IMR-90 (cell line): ENCODE measurements around the gene FBH1.

Experiments
- BHLHE40 ChIP-seq: fragments of 150-350 bp; IDR thresholded peaks from 2 replicates; pipeline ENCODE4 v1.6.1; 2016; ENCODE audit warnings: mild to moderate bottlenecking, low read depth, low read length
- CHD1 ChIP-seq: IDR thresholded peaks from 2 replicates; pipeline ENCODE4 v1.6.1; 2012; ENCODE audit warnings: low read depth, low read length, improper control_type of control experiment
- CTCF ChIP-seq: conservative IDR thresholded peaks from 2 replicates; pipeline ENCODE4 v1.5.1; 2012; ENCODE audit warnings: mild to moderate bottlenecking, low read depth, low read length, improper control_type of control experiment
- ELK1 ChIP-seq: fragments of 150-350 bp; IDR thresholded peaks from 2 replicates; pipeline ENCODE4 v1.6.1; 2016; ENCODE audit warnings: low read depth, mild to moderate bottlenecking, low read length, moderate library complexity, borderline replicate concordance
- FOS ChIP-seq: fragments of 150-350 bp; IDR thresholded peaks from 2 replicates; pipeline ENCODE4 v1.6.1; 2016; ENCODE audit warnings: low read depth, low read length
- MAFK ChIP-seq: IDR thresholded peaks from 2 replicates; pipeline ENCODE4 v1.6.1; 2012; ENCODE audit warnings: low read depth, low read length, improper control_type of control experiment
- POLR2A ChIP-seq: IDR thresholded peaks from 2 replicates; pipeline ENCODE4 v1.6.1; 2012; ENCODE audit warnings: mild to moderate bottlenecking, low read depth, low read length
- RAD21 ChIP-seq: IDR thresholded peaks from 2 replicates; pipeline ENCODE4 v1.6.1; 2012; ENCODE audit warnings: low read length, improper control_type of control experiment
- RCOR1 ChIP-seq: IDR thresholded peaks from 2 replicates; pipeline ENCODE4 v1.6.1; 2012; ENCODE audit warnings: mild to moderate bottlenecking, low read length, improper control_type of control experiment; ENCODE audit not compliant: insufficient replicate concordance
- RFX5 ChIP-seq: IDR thresholded peaks from 2 replicates; pipeline ENCODE4 v1.8.0; 2012; ENCODE audit warnings: low read depth, mild to moderate bottlenecking, low read length, moderate library complexity
- SMC3 ChIP-seq: fragments of 150-350 bp; IDR thresholded peaks from 2 replicates; pipeline ENCODE4 v1.6.1; 2016; ENCODE audit warnings: low read depth, mild to moderate bottlenecking, antibody characterized with exemption, low read length, moderate library complexity
- USF2 ChIP-seq: fragments of 150-350 bp; IDR thresholded peaks from 2 replicates; pipeline ENCODE4 v1.6.1; 2017; ENCODE audit warnings: mild to moderate bottlenecking, antibody characterized with exemption, low read length, low read depth

GRCh38 chr10:5946786-5947185 lies 56.7 kb downstream of the FBH1 start:
- TF ChIP-seq BHLHE40 (no peak), CTCF (no peak), POLR2A (no peak), RCOR1 (no peak), ELK1 (no peak), RFX5 (no peak), USF2 (no peak), SMC3 (no peak), MAFK (no peak), FOS (no peak), RAD21 (no peak), CHD1 (no peak)
